ENCODE results near the gene HNF4A. TPM values are rescaled to one million over a fixed set of nuclear protein-coding genes. Genes with fewer than 3 reads are reported as not detected.

HNF4A gene
- total and polyA plus RNA-seq, 2 of the 4 experiments (the other 2 are of a cell fraction), result not detected

- TF ChIP-seq ELK1 (IDR thresholded peaks at IDR 0.05; ENCODE audit: borderline replicate concordance, low read depth, low read length), result no peak
- TF ChIP-seq FOS (IDR thresholded peaks at IDR 0.05; ENCODE audit: low read depth, low read length), result no peak
Measured at GRCh38 chr20:44404204-44405181, 49.0 kb downstream of the HNF4A start (continued).

- H3K9me1 ChIP-seq (ENCODE audit: insufficient read depth, low read length), result no peaks in the 10 kb centered on the region; the same call in 1 of the 2 replicates
- H2BK20ac ChIP-seq (ENCODE audit: low read depth, low read length), result no peak overlapping the region
- H3K23ac ChIP-seq (ENCODE audit: low read depth, low read length), result no peak overlapping the region
- H4K8ac ChIP-seq (ENCODE audit: low read depth in 2 of 2, low read length in 2 of 2), result no peak overlapping the region
- CTCF ChIA-PET, result no interaction called here
- dilution Hi-C loops (cut with HindIII; ENCODE audit: low sequenced_read_pairs, unreplicated experiment), result no loop called here
- H4K20me1 ChIP-seq (ENCODE audit: insufficient read depth, low read length), result no peaks in the 10 kb centered on the region
- no peak overlapping the region for H2BK15ac ChIP-seq (ENCODE audit: low read depth, low read length)
- no peak overlapping the region for H2BK120ac ChIP-seq (ENCODE audit: low read depth, low read length)
- H3K56ac ChIP-seq (ENCODE audit: extremely low read depth, insufficient read depth, low read length), result no peak overlapping the region
- WGBS, 2 experiments (ENCODE audit: extremely low coverage in 2 of 2, insufficient read length in 1 of 2), result 72% methylated on average over 2 of the region's 6 CpGs; no CpG with 5 or more reads in 1 of the 2 experiments
- POLR2A ChIA-PET (ENCODE audit: unreplicated experiment), result no interaction called here
- ATAC-seq (ENCODE audit: low read depth), result no peak
- no peak overlapping the region for H4K5ac ChIP-seq (ENCODE audit: low read depth, low read length)
- no peaks in the 10 kb centered on the region for H3K4me1 ChIP-seq (ENCODE audit: control insufficient read depth, insufficient read depth, low read length)
- H3K9me3 ChIP-seq (ENCODE audit: control insufficient read depth, insufficient read depth, low read length), result no peaks in the 10 kb centered on the region
- H3K27me3 ChIP-seq (ENCODE audit: control insufficient read depth, insufficient read depth, low read length), result peaks cover 18% of the 10 kb centered on the region
- no peak overlapping the region for H3K18ac ChIP-seq (ENCODE audit: low read depth, low read length)
- H4K91ac ChIP-seq (ENCODE audit: insufficient read depth, low read depth, low read length), result no peak overlapping the region
- H3K4me2 ChIP-seq (ENCODE audit: low read depth, low read length), result no peak overlapping the region
- H3K9ac ChIP-seq (ENCODE audit: low read depth, low read length), result no peak overlapping the region
- no peak overlapping the region for H3K27ac ChIP-seq (ENCODE audit: insufficient read depth, low read length)
- no peak overlapping the region for H2AK5ac ChIP-seq (ENCODE audit: low read depth, low read length)
- no peak overlapping the region for H3K4me3 ChIP-seq (ENCODE audit: insufficient read depth, low read depth, low read length)
- BruUV-seq (replicated peaks), result no TSS peak
- no peak overlapping the region for H3K14ac ChIP-seq (replicated peaks; ENCODE audit: low read depth, low read length)
- in situ Hi-C loops (cut with MboI; ENCODE audit: low sequenced_read_pairs), result no loop called here
- no peak overlapping the region for H2BK5ac ChIP-seq (ENCODE audit: low read depth, low read length, poor library complexity, severe bottlenecking)
- H3K4ac ChIP-seq (ENCODE audit: low read depth, low read length), result no peak overlapping the region
- TF ChIP-seq MXI1 (IDR thresholded peaks at IDR 0.05; ENCODE audit: borderline replicate concordance, low read depth, low read length) (no peak), BHLHE40 (IDR thresholded peaks at IDR 0.05; ENCODE audit: low read depth, low read length) (no peak), CTCF (conservative IDR thresholded peaks at IDR 0.05; ENCODE audit: low read depth, low read length) (no peak)
- H3K36me3 ChIP-seq (ENCODE audit: control insufficient read depth, insufficient read depth, low read length), result no peaks in the 10 kb centered on the region
- no peak overlapping the region for H2AK9ac ChIP-seq (replicated peaks; ENCODE audit: low read depth, low read length, poor library complexity)
- no peaks in the 10 kb centered on the region for H3K79me1 ChIP-seq (ENCODE audit: low read depth in 1 of 2, low read length in 2 of 2)
- intact Hi-C loops (cut with micrococcal nuclease), result no loop called here
- H2AFZ ChIP-seq (replicated peaks; ENCODE audit: low read length, poor library complexity), result no peak overlapping the region
- DNase-seq, result no peak
Measured at GRCh38 chr20:44405257-44405656, 49.8 kb downstream of the HNF4A start.
